NCI-H2227 treated with DMSO at 0.1 percent for 48 hours (cell line): ENCODE results near the gene TARBP2.

Experiments used
- DNase-seq: peaks from one replicate; lab custom pipeline; 2025; lab: John Stamatoyannopoulos, UW

The TARBP2 gene

GRCh38 chr12:53495903-53496751, 5.0 kb upstream of the TARBP2 start:
- DNase-seq = no peak

GRCh38 chr12:53496752-53497032, 4.4 kb upstream of the TARBP2 start:
- no peak for DNase-seq

GRCh38 chr12:53497461-53497860, 3.6 kb upstream of the TARBP2 start:
- DNase-seq = no peak

- no peak for DNase-seq
Measured at GRCh38 chr12:53498235-53498630, 2.9 kb upstream of the TARBP2 start.

- DNase-seq = peak; percentile 22
Measured at GRCh38 chr12:53499266-53500141, 1.6 kb upstream of the TARBP2 start, which contains the start of gene MAP3K12. MAP3K12 (minus strand) TSS chr12:53499458; CDS start chr12:53487391, 12,067 bp downstream.

- no peak for DNase-seq
Measured at GRCh38 chr12:53500142-53500775, 824 bp upstream of the TARBP2 start.

- no peak for DNase-seq
Measured at GRCh38 chr12:53501615-53502181, 615 bp downstream of the TARBP2 start.

- no peak for DNase-seq
Measured at GRCh38 chr12:53502331-53502730, 1.2 kb downstream of the TARBP2 start.

- no peak for DNase-seq
Measured at GRCh38 chr12:53502983-53503728, 2.1 kb downstream of the TARBP2 start.

GRCh38 chr12:53504004-53504920, 3.2 kb downstream of the TARBP2 start:
- no peak for DNase-seq

- no peak for DNase-seq
Measured at GRCh38 chr12:53505086-53505485, 4.0 kb downstream of the TARBP2 start.

GRCh38 chr12:53505555-53506449, 4.7 kb downstream of the TARBP2 start:
- DNase-seq = no peak

- DNase-seq = no peak
Measured at GRCh38 chr12:53506450-53506785, 5.3 kb downstream of the TARBP2 start.

- no peak for DNase-seq
Measured at GRCh38 chr12:53506881-53507602, 6.0 kb downstream of the TARBP2 start, which contains the start of gene NPFF. NPFF (minus strand) TSS chr12:53507484; CDS start chr12:53507474, 10 bp downstream.

- no peak for DNase-seq
Measured at GRCh38 chr12:53507603-53507885, 6.5 kb downstream of the TARBP2 start.

GRCh38 chr12:53508534-53509170, 7.6 kb downstream of the TARBP2 start:
- peak; percentile 66 for DNase-seq

- no peak for DNase-seq
Measured at GRCh38 chr12:53510181-53510812, 9.2 kb downstream of the TARBP2 start.
